ENCODE results near the gene ANKMY2. TPM values are rescaled to one million over a fixed set of nuclear protein-coding genes. Genes with fewer than 3 reads are reported as not detected.

ANKMY2 gene
- polyA plus RNA-seq, 3 donors: 4.8 to 7.5 (median 7.0) TPM

GRCh38 chr7:16650266-16650665 lies 4.7 kb upstream of the ANKMY2 start:
- Mint-ChIP-seq H3K9me3 (no peaks in the 10 kb centered on the region), H3K4me1 (peaks cover 47% of the 10 kb centered on the region), H3K4me3 (no peak overlapping the region), H3K27ac (no peak overlapping the region), H3K27me3 (ENCODE audit: low read depth in 3 of 3) (no peaks in the 10 kb centered on the region), H3K36me3 (peaks cover 0 to 3% of the 10 kb centered on the region in 2 donors)
- intact Hi-C loops (cut with micrococcal nuclease): no loop called here
- Histone ChIP-seq H3K4me2 (replicated peaks; ENCODE audit: extremely low read depth, low read length, poor library complexity, severe bottlenecking) (no peak overlapping the region), H3K79me2 (ENCODE audit: insufficient read depth, low read length) (peaks cover 88% of the 10 kb centered on the region), H3K27me3 (ENCODE audit: control insufficient read depth in 2 of 2, insufficient read depth in 2 of 2, low read length in 2 of 2) (no peaks in the 10 kb centered on the region), H3K9me3 (replicated peaks in 1 of 2; ENCODE audit: control insufficient read depth in 1 of 2, insufficient read depth in 1 of 2, low read length in 2 of 2) (no peaks in the 10 kb centered on the region), H3K27ac (ENCODE audit: low read depth in 1 of 2, low read length in 2 of 2) (no peak overlapping the region), H3K4me1 (ENCODE audit: control insufficient read depth in 1 of 2, insufficient read depth in 2 of 2, low read length in 2 of 2) (peaks cover 28 to 32% of the 10 kb centered on the region in 2 donors), H4K20me1 (ENCODE audit: insufficient read depth, low read length) (peaks cover 58% of the 10 kb centered on the region), H3K4me3 (replicated peaks in 1 of 3; ENCODE audit: low read depth in 2 of 3, low read length in 3 of 3) (no peak overlapping the region), H2AFZ (ENCODE audit: insufficient read depth, low read depth, low read length, poor library complexity, severe bottlenecking) (no peak overlapping the region), H3K9ac (ENCODE audit: insufficient read depth, low read length, poor library complexity, severe bottlenecking) (no peak overlapping the region), H3K36me3 (replicated peaks in 1 of 2; ENCODE audit: control insufficient read depth in 1 of 2, insufficient read depth in 2 of 2, low read length in 2 of 2) (no peaks in the 10 kb centered on the region)
- DNase-seq: no peak
- no CpG with 5 or more reads among the region's 2 CpGs for WGBS (ENCODE audit: insufficient coverage)
- TF ChIP-seq CTCF (IDR thresholded peaks at IDR 0.05): no peak

- no peaks in the 10 kb centered on the region for H3K27me3 Mint-ChIP-seq (ENCODE audit: low read depth in 3 of 3)
- Histone ChIP-seq H3K79me2 (ENCODE audit: insufficient read depth, low read length) (peaks cover 87% of the 10 kb centered on the region), H3K36me3 (replicated peaks in 1 of 2; ENCODE audit: control insufficient read depth in 1 of 2, insufficient read depth in 2 of 2, low read length in 2 of 2) (no peaks in the 10 kb centered on the region), H3K4me2 (replicated peaks; ENCODE audit: extremely low read depth, low read length, poor library complexity, severe bottlenecking) (no peak overlapping the region), H3K9ac (ENCODE audit: insufficient read depth, low read length, poor library complexity, severe bottlenecking) (no peak overlapping the region), H4K20me1 (ENCODE audit: insufficient read depth, low read length) (peaks cover 53% of the 10 kb centered on the region), H3K4me1 (ENCODE audit: control insufficient read depth in 1 of 2, insufficient read depth in 2 of 2, low read length in 2 of 2) (peaks cover 32 to 33% of the 10 kb centered on the region in 2 donors), H3K27me3 (ENCODE audit: control insufficient read depth in 2 of 2, insufficient read depth in 2 of 2, low read length in 2 of 2) (no peaks in the 10 kb centered on the region), H3K4me3 (replicated peaks in 1 of 3; ENCODE audit: low read depth in 2 of 3, low read length in 3 of 3) (no peak overlapping the region), H2AFZ (ENCODE audit: insufficient read depth, low read depth, low read length, poor library complexity, severe bottlenecking) (no peak overlapping the region), H3K27ac (ENCODE audit: low read depth in 1 of 2, low read length in 2 of 2) (no peak overlapping the region), H3K9me3 (replicated peaks in 1 of 2; ENCODE audit: control insufficient read depth in 1 of 2, insufficient read depth in 1 of 2, low read length in 2 of 2) (no peaks in the 10 kb centered on the region)
- no peaks in the 10 kb centered on the region for H3K9me3 Mint-ChIP-seq
- intact Hi-C loops (cut with micrococcal nuclease): no loop called here
- no CpG with 5 or more reads among the region's 1 CpG for WGBS (ENCODE audit: insufficient coverage)
- TF ChIP-seq CTCF (IDR thresholded peaks at IDR 0.05): no peak
- no peak overlapping the region for H3K27ac Mint-ChIP-seq
- H3K36me3 Mint-ChIP-seq: peaks cover 0 to 3% of the 10 kb centered on the region in 2 donors
- H3K4me3 Mint-ChIP-seq: no peak overlapping the region
- peaks cover 49% of the 10 kb centered on the region for H3K4me1 Mint-ChIP-seq
- DNase-seq: no peak
Measured at GRCh38 chr7:16649196-16649595, 3.6 kb upstream of the ANKMY2 start.
